HUES48 (cell line): Measurements from ENCODE around the gene EPHB2.
A peak's percentile ranks its signal among the peaks of the same experiment; 100 is the strongest.
"Not testable (repeated sequence)": the region's sequence is repeated elsewhere in the genome, so short reads cannot be mapped to it uniquely, and the experiment has no call there.

ENCODE experiments used
- H3K27ac ChIP-seq: one replicate; pipeline ENCODE4 v1.7.0; 2013; ENCODE audit warnings: low read depth, low read length, inconsistent platforms
- H3K27me3 ChIP-seq: 2 replicates; pipeline ENCODE4 v1.6.1; 2013; ENCODE audit warnings: mild to moderate bottlenecking, low read length; ENCODE audit not compliant: control insufficient read depth, insufficient read depth
- H3K36me3 ChIP-seq: 2 replicates; pipeline ENCODE4 v1.6.1; 2013; ENCODE audit warnings: low read length; ENCODE audit not compliant: control insufficient read depth, insufficient read depth
- H3K4me1 ChIP-seq: 2 replicates; pipeline ENCODE4 v1.6.1; 2013; ENCODE audit warnings: mild to moderate bottlenecking, low read length; ENCODE audit not compliant: control insufficient read depth, insufficient read depth
- H3K4me3 ChIP-seq: 2 replicates; pipeline ENCODE4 v1.5.1; 2013; ENCODE audit warnings: mild to moderate bottlenecking, low read depth, low read length
- H3K9ac ChIP-seq: 2 replicates; pipeline ENCODE4 v1.6.1; 2013; ENCODE audit warnings: mild to moderate bottlenecking, low read depth, low read length, moderate library complexity
- H3K9me3 ChIP-seq: 2 replicates; pipeline ENCODE4 v1.6.1; 2013; ENCODE audit warnings: low read length; ENCODE audit not compliant: control insufficient read depth, insufficient read depth

The EPHB2 gene

DNA sequence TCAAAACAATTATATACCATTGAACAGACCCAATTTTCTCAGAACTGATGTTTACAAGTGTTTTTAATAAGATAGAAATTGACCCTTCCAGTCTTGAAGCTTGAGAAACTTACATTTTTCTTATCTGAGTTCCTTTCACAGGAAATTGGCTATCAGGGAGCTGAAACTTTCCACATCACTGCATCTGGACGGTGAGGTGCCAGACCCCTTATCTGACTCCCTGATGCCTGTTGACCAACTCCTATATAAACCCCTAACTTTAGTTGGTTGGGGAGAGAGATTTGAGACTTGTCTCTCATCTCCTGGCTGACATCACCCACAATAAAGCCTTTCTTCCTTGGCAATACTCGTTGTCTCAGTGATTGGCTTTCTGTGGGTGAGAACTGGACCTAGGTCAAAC, 230.6 kb downstream of the EPHB2 start:
- Histone ChIP-seq H3K4me1 (no peaks in the 10 kb centered on the region), H3K4me3 (no peak overlapping the region), H3K27me3 (no peaks in the 10 kb centered on the region), H3K9me3 (no peaks in the 10 kb centered on the region), H3K27ac (no peak overlapping the region), H3K9ac (no peak overlapping the region), H3K36me3 (no peaks in the 10 kb centered on the region)

DNA sequence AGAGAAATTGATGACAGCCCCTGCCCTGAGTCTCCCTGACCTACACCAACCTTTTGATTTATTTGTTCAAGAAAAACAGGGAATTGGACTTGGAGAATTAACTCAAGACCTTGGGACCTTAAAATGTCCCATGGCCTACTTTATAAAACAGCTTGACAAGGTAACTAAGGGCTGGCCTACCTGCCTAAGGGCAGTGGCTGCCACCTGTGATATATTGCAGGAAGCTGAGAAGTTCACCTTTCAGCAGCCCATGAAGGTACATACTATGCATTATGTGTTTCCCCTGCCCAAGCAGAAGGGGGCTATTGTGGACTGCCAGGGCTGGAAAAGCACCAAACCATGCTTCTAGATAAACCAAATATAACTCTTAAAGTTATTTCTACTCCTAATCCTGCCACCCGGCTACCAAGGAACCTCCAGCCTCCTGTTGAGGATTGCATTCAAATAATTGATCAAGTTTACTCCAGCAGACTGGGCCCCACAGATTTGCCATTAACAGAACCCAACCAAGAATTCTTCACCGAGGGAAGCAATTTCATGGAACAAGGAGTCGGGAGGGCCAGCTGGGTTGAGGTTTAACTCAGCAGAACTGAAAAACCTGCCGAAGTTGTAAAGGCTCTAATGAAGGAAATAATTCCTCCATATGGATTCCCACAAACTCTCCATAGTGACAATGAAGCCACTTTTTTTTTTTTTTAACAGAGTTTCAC, 233.9 kb downstream of the EPHB2 start:
- H3K4me1 ChIP-seq = no peaks in the 10 kb centered on the region
- H3K4me3 ChIP-seq = no peak overlapping the region
- no peaks in the 10 kb centered on the region; the same call in 1 of the 2 replicates for H3K27me3 ChIP-seq
- H3K27ac ChIP-seq = no peak overlapping the region
- no peaks in the 10 kb centered on the region for H3K9me3 ChIP-seq
- H3K9ac ChIP-seq = no peak overlapping the region
- no peaks in the 10 kb centered on the region for H3K36me3 ChIP-seq

DNA sequence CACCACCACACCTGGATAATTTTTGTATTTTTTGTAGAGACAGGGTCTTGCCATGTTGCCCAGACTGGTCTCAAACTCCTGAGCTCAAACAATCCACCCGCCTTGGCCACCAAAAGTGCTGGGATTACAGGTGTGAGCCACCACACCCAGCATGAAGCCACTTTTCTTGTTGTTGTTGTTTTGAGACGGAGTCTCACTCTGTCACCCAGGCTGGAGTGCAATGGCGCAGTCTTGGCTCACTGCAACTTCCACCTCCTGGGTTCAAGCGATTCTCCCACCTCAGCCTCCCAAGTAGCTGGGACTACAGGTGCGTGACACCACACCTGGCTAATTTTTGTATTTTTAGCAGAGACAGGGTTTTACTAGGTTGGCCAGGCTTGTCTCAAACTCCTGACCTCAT, 234.5 kb downstream of the EPHB2 start:
- H3K27ac ChIP-seq, H3K4me3 ChIP-seq, H3K9ac ChIP-seq, H3K27me3 ChIP-seq, H3K36me3 ChIP-seq, H3K9me3 ChIP-seq, H3K4me1 ChIP-seq: not testable (repeated sequence)

DNA sequence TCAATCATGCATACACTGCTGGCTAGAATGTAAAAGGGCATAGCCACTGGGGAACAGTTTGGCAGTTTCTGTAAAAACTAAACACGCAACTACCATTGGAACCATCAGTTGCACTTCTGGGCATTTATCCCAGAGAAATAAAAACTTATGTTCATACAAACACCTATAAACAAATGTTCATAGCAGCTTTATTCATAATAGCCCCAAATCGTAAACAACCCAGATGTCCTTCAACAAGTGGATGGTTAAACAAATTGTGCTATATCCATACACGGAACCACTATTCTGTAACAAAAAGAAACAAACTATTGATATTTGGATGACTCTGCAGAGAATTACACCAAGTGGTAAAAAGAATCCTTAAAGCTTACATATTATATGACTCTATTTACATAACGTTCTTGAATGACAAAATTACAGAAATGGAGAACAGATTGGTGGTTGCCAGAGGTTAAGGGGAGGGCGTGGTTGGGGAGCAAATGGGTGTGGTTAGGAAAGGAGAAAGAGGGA, 239.2 kb downstream of the EPHB2 start:
- Histone ChIP-seq H3K27me3 (peaks cover 32% of the 10 kb centered on the region), H3K27ac (no peak overlapping the region), H3K9me3 (no peaks in the 10 kb centered on the region), H3K4me3 (no peak overlapping the region), H3K9ac (no peak overlapping the region), H3K4me1 (no peaks in the 10 kb centered on the region), H3K36me3 (no peaks in the 10 kb centered on the region)

DNA sequence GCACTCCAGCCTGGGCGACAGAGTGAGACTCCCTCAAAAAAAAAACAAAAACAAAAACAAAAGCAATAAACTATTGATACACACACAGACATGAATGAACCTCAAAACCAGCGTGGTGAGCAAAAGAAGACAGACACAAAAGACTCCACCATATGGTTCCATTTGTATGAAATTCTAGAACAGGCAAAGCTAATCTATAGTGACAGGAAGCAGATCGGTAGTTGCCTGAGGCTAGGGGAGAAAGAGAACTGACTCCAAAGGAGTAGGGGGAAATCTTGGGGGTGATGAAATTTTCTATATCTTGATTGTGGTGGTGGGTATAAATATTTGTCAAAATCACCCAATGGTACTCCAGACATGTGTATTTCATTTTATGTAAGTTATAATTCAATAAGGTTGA, 241.2 kb downstream of the EPHB2 start:
- Histone ChIP-seq H3K27ac (no peak overlapping the region), H3K4me3 (no peak overlapping the region), H3K9ac (no peak overlapping the region), H3K36me3 (no peaks in the 10 kb centered on the region), H3K4me1 (no peaks in the 10 kb centered on the region), H3K27me3 (peaks cover 35% of the 10 kb centered on the region), H3K9me3 (no peaks in the 10 kb centered on the region)

DNA sequence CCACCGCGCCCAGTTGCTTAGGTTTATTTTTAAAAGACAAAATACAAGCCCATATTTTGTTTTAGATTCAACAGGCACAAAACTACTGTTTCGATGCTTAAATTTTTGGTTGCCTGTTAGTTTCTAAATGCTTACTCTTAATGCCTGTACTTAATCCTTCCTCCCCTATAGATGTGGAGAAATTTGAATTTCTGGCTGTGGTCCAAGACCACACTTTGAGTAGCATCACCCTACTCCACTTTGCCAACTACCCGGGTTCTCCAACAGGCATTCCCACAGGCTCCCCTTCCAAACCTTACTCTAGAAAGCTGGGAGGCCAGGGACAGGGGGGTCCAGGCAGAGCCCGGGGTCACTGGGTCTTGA, 242.0 kb downstream of the EPHB2 start:
- Histone ChIP-seq H3K4me3 (no peak overlapping the region), H3K9ac (no peak overlapping the region), H3K36me3 (no peaks in the 10 kb centered on the region), H3K27me3 (peaks cover 35% of the 10 kb centered on the region), H3K4me1 (no peaks in the 10 kb centered on the region), H3K9me3 (no peaks in the 10 kb centered on the region), H3K27ac (no peak overlapping the region)

DNA sequence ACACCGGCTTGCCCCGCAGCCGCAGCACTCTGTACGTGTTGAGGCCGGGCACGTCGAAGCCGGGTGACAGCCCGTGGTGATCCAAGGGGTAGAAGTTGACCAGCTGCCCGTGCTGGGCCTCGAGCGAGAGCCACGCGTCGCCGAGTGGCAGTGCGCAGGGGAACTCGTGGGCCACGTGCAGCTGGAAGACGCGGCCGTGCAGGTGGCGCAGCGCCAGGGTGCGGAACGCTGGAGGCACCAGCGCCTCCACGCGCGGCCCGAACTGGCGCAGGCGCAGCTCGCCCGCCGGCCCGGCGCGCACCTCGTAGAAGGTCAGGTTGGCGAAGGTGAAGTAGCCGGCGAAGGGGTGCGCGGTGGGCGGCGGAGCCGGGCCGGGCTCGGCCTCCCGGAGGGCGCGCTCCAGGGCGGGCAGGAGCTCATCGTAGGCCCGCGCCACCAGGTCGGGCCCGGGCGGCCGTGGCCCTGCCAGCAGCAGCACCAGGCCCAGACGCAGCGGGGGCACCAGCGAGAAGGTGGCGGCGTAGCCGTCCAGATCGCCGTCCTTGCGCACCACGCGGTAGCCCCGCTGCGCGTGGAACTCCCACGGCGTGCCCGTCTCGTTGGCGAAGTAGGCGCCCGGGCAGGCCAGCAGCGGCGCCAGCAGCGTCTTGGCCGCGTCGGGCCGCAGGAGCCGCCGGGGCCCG, 242.6 kb downstream of the EPHB2 start:
- Histone ChIP-seq H3K4me1 (no peaks in the 10 kb centered on the region), H3K36me3 (no peaks in the 10 kb centered on the region), H3K27me3 (peaks cover 35% of the 10 kb centered on the region), H3K9me3 (no peaks in the 10 kb centered on the region), H3K4me3 (peak overlapping the region; percentile 55; the same call in 1 of the 2 replicates), H3K9ac (no peak overlapping the region), H3K27ac (no peak overlapping the region)

DNA sequence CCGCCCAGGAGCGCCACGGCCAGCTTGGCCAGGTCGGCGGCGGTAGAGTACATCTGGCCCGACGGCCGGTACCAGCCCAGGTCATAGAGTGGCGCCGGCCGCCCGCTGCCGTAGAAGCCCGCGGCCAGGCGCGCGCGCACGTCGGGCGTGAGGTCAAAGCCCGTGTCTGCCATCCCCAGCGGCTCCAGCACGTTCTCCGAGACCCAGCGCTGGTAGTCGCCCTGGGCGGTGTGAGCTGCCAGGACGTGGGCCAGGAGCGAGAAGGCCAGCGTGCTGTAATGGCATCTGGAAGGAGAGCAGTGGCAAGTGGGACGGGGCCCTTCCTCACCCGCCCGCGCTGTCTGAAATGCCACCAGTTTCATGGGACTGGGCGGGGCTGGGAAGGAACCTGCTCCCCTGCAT, 243.1 kb downstream of the EPHB2 start:
- Histone ChIP-seq H3K4me3 (peak overlapping the region; percentile 55; the same call in 1 of the 2 replicates), H3K4me1 (no peaks in the 10 kb centered on the region), H3K9ac (no peak overlapping the region), H3K27me3 (peaks cover 35% of the 10 kb centered on the region), H3K36me3 (no peaks in the 10 kb centered on the region), H3K27ac (no peak overlapping the region), H3K9me3 (no peaks in the 10 kb centered on the region)

DNA sequence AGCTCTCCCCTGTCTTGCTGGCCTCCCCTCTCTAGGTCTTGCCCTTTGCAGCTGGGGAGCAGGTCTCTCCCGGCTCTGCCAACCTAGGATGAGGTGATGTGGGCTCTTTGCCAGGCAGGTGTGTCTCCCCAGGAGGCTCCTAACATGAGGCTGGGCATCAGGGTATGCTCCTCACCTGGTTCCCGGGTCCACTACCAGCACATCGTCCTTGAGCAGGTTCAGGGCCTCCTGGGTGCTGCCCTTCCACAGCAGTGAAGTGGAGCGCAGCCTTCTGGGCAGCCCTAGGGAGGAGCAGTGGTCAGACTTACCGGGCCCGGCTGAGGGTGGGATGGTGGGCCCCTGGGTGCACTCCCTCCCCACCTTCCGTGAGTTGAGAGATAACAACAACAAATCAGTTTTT, 244.5 kb downstream of the EPHB2 start:
- H3K27ac ChIP-seq = no peak overlapping the region
- H3K27me3 ChIP-seq = peaks cover 35% of the 10 kb centered on the region
- H3K4me3 ChIP-seq = no peak overlapping the region
- no peaks in the 10 kb centered on the region for H3K36me3 ChIP-seq
- no peaks in the 10 kb centered on the region for H3K9me3 ChIP-seq
- no peaks in the 10 kb centered on the region for H3K4me1 ChIP-seq
- no peak overlapping the region for H3K9ac ChIP-seq

DNA sequence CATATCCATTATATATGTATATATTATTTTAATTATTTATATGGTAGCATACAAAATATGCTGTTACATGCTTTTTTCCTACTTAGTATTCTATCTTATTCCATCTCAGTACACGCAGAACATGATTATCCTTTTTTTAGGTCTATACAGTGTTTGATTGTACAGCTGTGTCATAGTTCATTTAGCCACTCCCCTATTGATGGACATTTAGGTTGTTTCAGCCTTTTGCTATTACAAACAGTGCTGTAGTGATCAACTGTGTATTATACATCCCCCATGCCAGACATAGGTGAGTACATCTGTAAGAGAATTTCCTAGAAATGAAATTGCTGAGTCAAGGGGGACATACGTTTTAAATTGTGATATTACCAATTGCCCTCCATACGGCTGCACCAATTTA, 246.4 kb downstream of the EPHB2 start:
- H3K36me3 ChIP-seq = no peaks in the 10 kb centered on the region
- no peaks in the 10 kb centered on the region for H3K4me1 ChIP-seq
- no peak overlapping the region for H3K27ac ChIP-seq
- H3K9me3 ChIP-seq = no peaks in the 10 kb centered on the region
- H3K9ac ChIP-seq = no peak overlapping the region
- no peak overlapping the region for H3K4me3 ChIP-seq
- peaks cover 31% of the 10 kb centered on the region for H3K27me3 ChIP-seq

DNA sequence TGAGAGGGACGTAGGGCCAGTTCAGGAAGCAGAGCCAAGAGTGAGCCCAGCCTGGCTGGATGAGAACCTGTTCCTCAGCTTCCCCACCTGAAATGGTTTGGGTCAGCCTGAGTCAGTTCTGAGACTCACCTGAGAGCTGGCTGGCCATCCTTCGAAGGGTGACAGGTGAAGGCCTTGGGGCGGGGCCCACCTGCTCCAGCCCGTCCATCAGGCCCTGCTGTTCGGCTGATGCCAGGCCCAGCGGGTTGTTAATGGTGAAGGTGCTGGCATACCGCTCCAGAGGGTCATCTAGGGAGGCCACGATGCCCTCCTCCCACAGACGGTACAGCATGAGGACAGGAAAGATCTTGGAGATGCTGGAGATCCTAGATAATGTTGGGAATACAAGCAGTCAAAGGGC, 247.9 kb downstream of the EPHB2 start:
- Histone ChIP-seq H3K9ac (no peak overlapping the region), H3K9me3 (no peaks in the 10 kb centered on the region), H3K4me3 (no peak overlapping the region), H3K27me3 (peaks cover 16% of the 10 kb centered on the region), H3K27ac (no peak overlapping the region), H3K4me1 (no peaks in the 10 kb centered on the region), H3K36me3 (no peaks in the 10 kb centered on the region)
